Caco-2 (cell line): ENCODE results near the gene TRIM7. TPM values are rescaled to one million over a fixed set of nuclear protein-coding genes. Genes with fewer than 3 reads are reported as not detected.

ENCODE experiments used
- BruUV-seq: library from RNA; stranded (reverse); fragments of 400-500 nt; replicated peaks from 2 replicates; lab custom pipeline; 2021; lab: Mats Ljungman, UMichigan
- CTCF ChIA-PET: fragments of 300-600 bp; sonication (Branson Sonifier 250); formaldehyde crosslinking; loops from one replicate; lab custom pipeline; 2022; ENCODE audit warnings: antibody characterized with exemption; lab: Charles Lee
- POLR2A ChIA-PET: fragments of 300-600 bp; sonication (Branson Sonifier 250); formaldehyde crosslinking; loops from one replicate; lab custom pipeline; 2022; ENCODE audit warnings: antibody characterized with exemption; lab: Charles Lee
- DNase-seq, 2 experiments: peaks; one replicate each; pipeline versions ENCODE4 v3.0.0 to v3.0.0-alpha.2; 2020 to 2022
- H3K27me3 ChIP-seq: replicated peaks from 2 replicates; pipeline ENCODE4 v1.6.0; 2011; ENCODE audit warnings: low read length; ENCODE audit not compliant: control insufficient read depth, insufficient read depth
- H3K36me3 ChIP-seq: 2 replicates; pipeline ENCODE4 v1.5.1; 2011; ENCODE audit warnings: low read length; ENCODE audit not compliant: control insufficient read depth, insufficient read depth
- H3K4me1 ChIP-seq: fragments of 250-450 bp; sonication (Bioruptor Pico); 2 replicates; pipeline ENCODE4 v1.5.1; 2020; ENCODE audit warnings: mild to moderate bottlenecking
- H3K4me3 ChIP-seq: 2 replicates; pipeline ENCODE4 v1.5.1; 2011; ENCODE audit warnings: low read depth, mild to moderate bottlenecking, control low read depth, low read length
- H3K9me3 ChIP-seq: fragments of 250-450 bp; sonication (Bioruptor Pico); 2 replicates; pipeline ENCODE4 v1.5.1; 2020; ENCODE audit warnings: mild to moderate bottlenecking, moderate library complexity
- H3K27ac Mint-ChIP-seq: one replicate; pipeline ENCODE4 v1.8.0; 2022; ENCODE audit warnings: mixed read lengths; ENCODE audit not compliant: unreplicated experiment
- H3K27me3 Mint-ChIP-seq: one replicate; pipeline ENCODE4 v1.8.0; 2022; ENCODE audit warnings: mixed read lengths; ENCODE audit not compliant: insufficient read depth, unreplicated experiment
- H3K36me3 Mint-ChIP-seq: one replicate; pipeline ENCODE4 v1.8.0; 2022; ENCODE audit warnings: mild to moderate bottlenecking, mixed read lengths; ENCODE audit not compliant: insufficient read depth, unreplicated experiment
- H3K4me1 Mint-ChIP-seq: one replicate; pipeline ENCODE4 v1.8.0; 2022; ENCODE audit warnings: low read depth, mixed read lengths; ENCODE audit not compliant: unreplicated experiment
- H3K4me3 Mint-ChIP-seq: one replicate; pipeline ENCODE4 v1.8.0; 2022; ENCODE audit warnings: mild to moderate bottlenecking, moderate library complexity, mixed read lengths; ENCODE audit not compliant: unreplicated experiment
- H3K9me3 Mint-ChIP-seq: one replicate; pipeline ENCODE4 v1.8.0; 2022; ENCODE audit warnings: mixed read lengths; ENCODE audit not compliant: unreplicated experiment
- CTCF ChIP-seq, 2 experiments: fragments of 200-600 bp in 1 of 2; IDR thresholded peaks; 1 replicate in 1 of 2; 2 replicates in 1 of 2; pipeline versions ENCODE4 v1.5.1 to v1.8.0; 2011 to 2022; ENCODE audit warnings: antibody characterized with exemption in 1 of 2, control low read depth in 1 of 2, inconsistent platforms in 1 of 2, low read depth in 1 of 2, low read length in 1 of 2, mild to moderate bottlenecking in 1 of 2, moderate library complexity in 1 of 2; ENCODE audit not compliant: insufficient read depth in 1 of 2, severe bottlenecking in 1 of 2, unreplicated experiment in 1 of 2
- intact Hi-C: fragments of 100-400 bp; cut with micrococcal nuclease; formaldehyde crosslinking; loops from one replicate; pipeline ENCODE4 v1.10.0; 2022; ENCODE audit not compliant: unreplicated experiment
- total RNA-seq: library from RNA; stranded (reverse); gene quantifications from 2 replicates; pipeline ENCODE4 v1.2.3, GENCODE V29; 2022

TRIM7 gene
- total RNA-seq, 1 experiment from 2014 or later: 0.86 TPM

DNA sequence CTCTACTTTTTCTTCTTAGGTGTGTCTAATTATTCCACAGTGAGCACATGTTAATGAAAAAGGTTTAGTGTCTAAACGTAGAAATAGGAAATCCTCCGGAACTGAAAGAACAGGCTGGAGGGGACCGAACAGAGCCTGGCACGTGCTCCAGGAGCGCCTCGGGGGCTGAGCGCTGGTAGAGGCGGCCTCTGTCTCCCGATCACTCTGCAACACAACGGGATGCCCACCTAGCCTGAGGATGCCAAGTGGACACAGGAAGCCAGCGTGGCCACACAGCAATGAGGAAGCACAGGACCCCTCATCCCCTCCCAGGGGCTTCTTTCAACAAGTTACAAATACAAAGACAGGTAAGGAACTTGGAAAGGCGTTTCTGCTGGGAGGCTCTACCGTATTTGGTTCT lies 19.4 kb downstream of the TRIM7 start:
- POLR2A ChIA-PET: interaction anchor here (0.8 to 1.9 kb wide), 3 partner anchors 21 to 76 kb away, joined by 3 to 11 read pairs (median 6); partner anchors contain the start of genes RACK1 and TRIM52
- Histone ChIP-seq H3K36me3 (no peaks in the 10 kb centered on the region), H3K9me3 (no peaks in the 10 kb centered on the region), H3K4me3 (no peak overlapping the region), H3K4me1 (no peaks in the 10 kb centered on the region; the same call in 1 of the 2 replicates), H3K27me3 (no peaks in the 10 kb centered on the region)
- DNase-seq: no peak
- Mint-ChIP-seq H3K9me3 (no peaks in the 10 kb centered on the region), H3K27ac (no peak overlapping the region), H3K4me1 (peaks cover 11% of the 10 kb centered on the region), H3K36me3 (peaks cover 58% of the 10 kb centered on the region), H3K27me3 (peaks cover 8% of the 10 kb centered on the region), H3K4me3 (peak overlapping the region; percentile 90)
- TF ChIP-seq CTCF (IDR thresholded peaks at IDR 0.05; ENCODE audit: insufficient read depth in 1 of 2, low read depth in 1 of 2, low read length in 1 of 2, severe bottlenecking in 1 of 2, unreplicated experiment in 1 of 2): no peak
- intact Hi-C loops: loop anchor here (2.0 to 10.0 kb wide), 4 partner anchors 61 to 371 kb away; partner anchors contain the start of genes TRIM52 and ZFP62
- CTCF ChIA-PET: interaction anchor here (1.6 to 2.0 kb wide), 3 partner anchors 12 to 38 kb away, joined by 8 to 17 read pairs (median 11); partner anchors contain the start of gene TRIM41
- no TSS peak for BruUV-seq

GRCh38 chr5:181184845-181185216 lies 20.2 kb downstream of the TRIM7 start:
- POLR2A ChIA-PET: interaction anchor here (0.5 to 1.9 kb wide), 12 partner anchors 13 to 1366 kb away, joined by 3 to 11 read pairs (median 4); partner anchors contain the start of genes RACK1, TRIM52 and ZFP62
- H3K36me3 ChIP-seq: no peaks in the 10 kb centered on the region
- H3K27ac Mint-ChIP-seq: peak overlapping the region; percentile 97
- peaks cover 52% of the 10 kb centered on the region for H3K36me3 Mint-ChIP-seq
- H3K27me3 Mint-ChIP-seq: peaks cover 8% of the 10 kb centered on the region
- H3K4me3 Mint-ChIP-seq: peak overlapping the region; percentile 90
- DNase-seq: no peak
- no TSS peak for BruUV-seq
- no peaks in the 10 kb centered on the region for H3K9me3 ChIP-seq
- TF ChIP-seq CTCF (IDR thresholded peaks at IDR 0.05; ENCODE audit: insufficient read depth in 1 of 2, low read depth in 1 of 2, low read length in 1 of 2, severe bottlenecking in 1 of 2, unreplicated experiment in 1 of 2): no peak
- no peaks in the 10 kb centered on the region for H3K9me3 Mint-ChIP-seq
- H3K27me3 ChIP-seq: no peaks in the 10 kb centered on the region
- CTCF ChIA-PET: interaction anchor here (0.6 to 2.0 kb wide), 16 partner anchors 12 to 382 kb away, joined by 3 to 17 read pairs (median 6); partner anchors contain the start of genes MGAT1, RACK1, TRIM41 and TRIM7
- H3K4me1 ChIP-seq: no peaks in the 10 kb centered on the region; the same call in 1 of the 2 replicates
- intact Hi-C loops: loop anchor here (1.0 to 10.0 kb wide), 7 partner anchors 26 to 370 kb away; partner anchors contain the start of genes TRIM41, TRIM52 and ZFP62
- peaks cover 11% of the 10 kb centered on the region for H3K4me1 Mint-ChIP-seq
- peak overlapping the region; percentile 54 for H3K4me3 ChIP-seq

- CTCF ChIA-PET: no interaction called here
- Mint-ChIP-seq H3K36me3 (peaks cover 30% of the 10 kb centered on the region), H3K4me3 (peak overlapping the region; percentile 50)
Observed at GRCh38 chr5:181182651-181183050, 22.3 kb downstream of the TRIM7 start.

More at GRCh38 chr5:181182651-181183050, 22.3 kb downstream of the TRIM7 start:
- Histone ChIP-seq H3K36me3 (no peaks in the 10 kb centered on the region), H3K27me3 (no peaks in the 10 kb centered on the region), H3K9me3 (no peaks in the 10 kb centered on the region), H3K4me1 (no peaks in the 10 kb centered on the region; the same call in 1 of the 2 replicates), H3K4me3 (no peak overlapping the region)
- H3K9me3 Mint-ChIP-seq: no peaks in the 10 kb centered on the region
- intact Hi-C loops: loop anchor here (10.0 kb wide), 1 partner anchor 368 kb away; no protein-coding TSS in a partner anchor
- BruUV-seq: no TSS peak
- H3K27me3 Mint-ChIP-seq: no peaks in the 10 kb centered on the region
- no peaks in the 10 kb centered on the region for H3K4me1 Mint-ChIP-seq
- no peak for TF ChIP-seq CTCF (IDR thresholded peaks at IDR 0.05; ENCODE audit: insufficient read depth in 1 of 2, low read depth in 1 of 2, low read length in 1 of 2, severe bottlenecking in 1 of 2, unreplicated experiment in 1 of 2)
- peak overlapping the region; percentile 16 for H3K27ac Mint-ChIP-seq
- no peak for DNase-seq
- POLR2A ChIA-PET: no interaction called here
